HG02870 (cell line): Measurements from ENCODE around the gene PTK6.

Experiments
- ATAC-seq: cut with Tn5 transposase; IDR thresholded peaks from one replicate; pipeline ENCODE4 v1.9.1; 2021; ENCODE audit warnings: mild to moderate bottlenecking, moderate library complexity; ENCODE audit not compliant: unreplicated experiment

Gene PTK6

DNA sequence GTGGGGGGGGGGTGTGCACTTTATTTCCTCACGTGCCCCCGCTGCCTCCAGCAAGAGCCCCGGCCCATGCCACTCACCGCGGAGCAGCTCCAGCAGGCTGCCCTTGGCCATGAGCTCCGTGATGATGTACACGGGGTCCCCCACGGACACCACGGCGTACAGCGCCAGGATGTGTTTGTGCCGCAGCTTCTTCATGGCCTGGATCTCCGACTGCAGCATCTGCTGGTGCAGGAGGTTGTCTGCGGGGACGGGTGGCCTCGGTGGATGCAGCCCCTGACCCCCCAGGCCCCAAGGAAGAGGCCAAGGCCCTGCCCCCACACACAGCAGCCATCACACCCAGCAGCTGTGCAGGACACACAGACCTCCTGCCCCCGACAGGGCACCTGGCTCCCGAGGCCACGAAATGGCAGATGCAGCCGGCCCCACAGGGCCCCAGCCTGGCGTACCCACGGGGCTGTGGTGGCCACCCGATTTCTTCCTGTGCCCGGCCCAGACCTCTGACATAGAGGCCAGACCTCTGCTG is 4.7 kb downstream of the PTK6 start:
- no peak for ATAC-seq

DNA sequence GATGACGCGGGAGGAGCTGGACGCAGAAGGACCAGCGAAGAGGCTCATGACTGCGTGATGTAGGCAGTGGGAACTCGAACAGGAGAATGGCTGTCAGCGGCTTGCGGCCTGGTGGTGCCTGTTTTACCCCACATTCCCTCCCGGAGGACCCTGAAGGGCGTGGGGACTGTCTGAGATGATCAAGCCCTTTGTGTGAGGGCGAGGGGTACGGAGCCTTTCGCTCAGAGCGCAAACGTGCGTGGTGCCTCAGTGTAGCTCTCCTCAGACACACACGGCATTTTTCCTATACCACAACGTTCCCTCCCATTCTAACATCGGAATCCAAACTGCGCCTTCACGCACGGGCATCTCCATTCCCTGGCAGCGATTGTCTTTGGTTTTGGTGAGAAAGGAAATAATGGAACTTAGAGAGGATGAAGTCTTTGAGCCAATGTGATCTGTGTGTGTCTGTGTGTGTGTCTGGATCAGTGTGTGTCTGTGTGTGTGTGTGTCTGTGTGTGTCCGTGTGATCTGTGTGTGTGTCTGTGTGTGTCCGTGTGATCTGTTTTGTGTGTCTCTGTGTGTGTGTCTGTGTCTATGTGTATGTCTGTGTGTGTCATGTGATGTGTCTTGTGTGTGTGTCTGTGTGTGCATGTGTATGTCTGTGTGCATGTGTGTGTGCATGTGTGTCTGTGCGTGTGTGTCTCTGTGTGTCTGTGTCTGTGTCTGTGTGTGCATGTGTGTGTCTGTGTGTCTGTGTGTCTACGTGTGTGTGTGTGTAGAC is 5.3 kb downstream of the PTK6 start:
- no peak for ATAC-seq

DNA sequence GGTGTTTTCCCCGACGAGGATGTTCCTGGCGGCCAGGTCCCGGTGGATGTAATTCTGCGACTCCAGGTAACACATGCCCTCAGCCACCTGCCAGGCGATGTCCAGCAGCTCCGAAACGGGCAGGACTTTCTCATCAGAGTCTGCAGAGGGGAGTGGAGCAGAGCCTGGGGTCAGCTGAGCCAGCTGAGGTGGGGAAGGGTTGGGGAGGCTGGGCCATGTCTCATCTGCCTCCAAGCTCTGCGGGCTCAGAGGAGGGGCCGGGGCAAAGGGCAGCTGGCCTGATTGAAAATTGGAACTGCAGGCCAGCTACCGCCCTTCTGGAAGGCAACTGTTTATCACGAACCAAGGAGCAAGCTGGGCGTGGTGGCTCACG is 6.4 kb downstream of the PTK6 start:
- no peak for ATAC-seq

DNA sequence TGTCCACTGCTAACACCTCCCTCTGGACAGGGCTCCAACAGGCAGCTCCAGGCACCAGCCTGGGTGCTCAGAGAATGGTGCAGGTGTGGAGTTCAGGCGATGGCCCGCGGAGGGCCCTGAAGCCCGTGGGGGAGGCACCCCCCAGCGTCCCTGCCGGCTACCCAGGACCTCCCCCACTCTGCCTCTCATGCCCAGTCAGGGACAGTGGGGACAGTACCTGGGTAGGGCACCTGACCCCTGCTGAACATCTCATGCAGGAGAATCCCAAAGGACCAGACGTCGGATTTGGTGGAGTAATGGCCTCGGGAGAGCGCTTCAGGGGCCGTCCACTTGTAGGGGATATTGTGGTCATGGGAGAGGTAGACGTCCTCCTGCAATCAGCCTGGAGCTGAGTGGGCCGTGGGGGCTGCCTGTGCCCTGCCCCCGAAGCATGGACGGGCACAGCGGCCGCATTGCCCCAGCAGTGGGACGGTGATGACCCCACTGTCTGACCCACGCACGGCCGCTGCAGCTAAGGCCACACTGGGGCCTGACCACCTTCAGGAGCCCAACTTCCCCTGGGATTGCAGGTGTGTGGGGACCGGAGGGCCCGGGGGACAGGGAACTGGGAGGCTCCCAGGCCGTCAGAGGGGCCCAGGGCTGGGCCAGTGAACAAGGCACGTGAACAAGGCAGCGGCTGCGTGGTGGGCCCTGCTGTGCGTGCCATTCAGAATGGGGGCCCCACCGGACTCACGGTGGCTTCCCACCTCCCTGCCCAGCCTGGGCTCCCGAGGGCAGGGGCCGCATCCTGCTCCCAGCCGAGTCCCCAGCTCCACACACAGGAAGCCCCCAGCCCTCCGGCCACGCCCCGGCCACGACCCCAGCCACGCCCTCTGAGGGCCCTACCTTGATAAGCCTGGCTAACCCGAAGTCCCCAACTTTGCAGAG is 7.1 kb downstream of the PTK6 start:
- ATAC-seq = no peak

DNA sequence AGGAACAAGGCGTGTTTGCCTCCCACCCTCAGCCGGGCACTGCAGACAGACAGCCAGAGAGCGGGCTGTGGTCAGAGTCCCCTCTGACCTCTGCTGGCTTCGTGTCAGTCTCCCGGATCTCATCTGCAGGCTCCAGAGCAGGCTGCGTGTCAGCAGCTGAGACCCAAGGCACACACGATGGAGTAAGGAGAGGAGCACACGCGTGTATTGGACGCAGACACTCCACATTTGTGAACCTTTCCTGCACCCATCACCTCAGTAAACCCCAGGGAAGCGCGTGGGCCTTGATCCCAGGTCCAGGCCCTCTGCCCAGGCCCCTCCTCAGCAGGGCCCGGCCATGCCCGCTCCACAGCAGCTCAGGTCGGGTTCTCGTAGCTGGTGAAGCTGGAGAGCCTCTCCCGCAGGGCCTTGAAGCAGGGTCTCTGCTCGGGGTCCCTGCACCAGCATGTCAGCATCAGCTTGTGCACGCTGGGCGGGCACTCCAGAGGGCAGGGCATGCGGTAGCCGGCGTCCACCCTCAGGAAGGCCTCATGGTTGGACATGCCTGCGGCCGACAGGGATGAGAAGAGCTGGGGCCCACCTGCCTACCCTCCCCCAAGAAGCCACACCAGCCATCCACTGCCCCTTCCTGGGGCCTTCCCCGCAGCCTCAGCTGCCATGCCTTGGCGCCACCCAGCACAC is 7.9 kb downstream of the PTK6 start:
- ATAC-seq = no peak

DNA sequence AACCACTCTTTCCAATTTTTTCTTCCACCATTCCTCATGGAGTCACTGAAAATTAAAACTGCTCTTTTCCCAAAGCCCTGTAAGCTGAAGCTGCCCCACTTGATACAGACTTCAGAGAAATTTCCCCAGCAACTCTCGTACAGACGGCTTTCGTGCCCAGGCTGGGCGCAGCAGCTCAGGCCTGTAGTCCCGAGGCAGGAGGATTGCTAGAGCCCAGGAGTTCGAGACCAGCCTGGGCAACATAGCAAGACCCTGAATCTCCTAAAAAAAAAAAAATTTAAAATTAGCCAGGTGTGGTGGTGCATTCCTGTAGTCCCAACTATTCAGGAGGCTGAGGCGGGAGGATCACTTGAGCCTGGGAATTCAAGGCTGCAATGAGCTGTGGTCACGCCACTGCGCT is 10.0 kb downstream of the PTK6 start:
- ATAC-seq = no peak

DNA sequence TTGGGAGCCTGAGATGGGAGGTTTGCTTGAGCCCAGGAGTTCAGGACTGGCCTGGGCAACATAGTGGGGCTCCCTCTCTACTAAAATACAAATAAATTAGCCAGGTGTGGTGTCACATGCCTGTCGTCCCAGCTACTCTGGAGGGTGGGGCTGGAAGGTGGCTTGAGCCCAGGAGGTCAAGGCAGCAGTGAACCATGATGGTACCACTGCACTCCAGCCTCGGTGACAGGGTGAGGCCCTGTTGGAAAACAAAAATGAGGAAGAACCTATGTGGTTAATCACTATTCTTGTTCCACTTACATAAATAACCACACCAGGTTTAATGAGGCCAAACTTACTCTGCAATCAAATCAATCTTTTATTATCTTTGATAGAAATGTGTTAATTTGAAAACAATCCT is 11.2 kb downstream of the PTK6 start:
- ATAC-seq = no peak

DNA sequence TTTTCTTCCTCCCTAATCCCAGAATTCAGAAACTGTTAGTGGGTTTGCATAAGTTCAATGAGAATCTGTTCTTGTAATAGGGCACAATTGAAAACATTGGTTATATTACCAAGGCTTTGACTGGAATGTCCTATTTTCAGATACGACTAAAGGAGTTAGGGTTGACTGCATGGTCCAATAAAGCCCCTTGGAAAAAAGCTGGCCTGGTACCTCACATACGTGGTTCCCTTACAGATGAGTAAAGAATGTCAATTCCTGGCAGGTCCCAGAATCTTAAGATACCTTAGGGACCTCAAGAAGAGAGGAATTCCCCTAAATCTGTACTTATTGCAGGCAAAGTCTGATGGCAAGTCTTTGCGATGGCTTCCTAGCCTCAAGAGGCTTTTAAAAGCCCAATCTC is 12.0 kb downstream of the PTK6 start:
- ATAC-seq = no peak

DNA sequence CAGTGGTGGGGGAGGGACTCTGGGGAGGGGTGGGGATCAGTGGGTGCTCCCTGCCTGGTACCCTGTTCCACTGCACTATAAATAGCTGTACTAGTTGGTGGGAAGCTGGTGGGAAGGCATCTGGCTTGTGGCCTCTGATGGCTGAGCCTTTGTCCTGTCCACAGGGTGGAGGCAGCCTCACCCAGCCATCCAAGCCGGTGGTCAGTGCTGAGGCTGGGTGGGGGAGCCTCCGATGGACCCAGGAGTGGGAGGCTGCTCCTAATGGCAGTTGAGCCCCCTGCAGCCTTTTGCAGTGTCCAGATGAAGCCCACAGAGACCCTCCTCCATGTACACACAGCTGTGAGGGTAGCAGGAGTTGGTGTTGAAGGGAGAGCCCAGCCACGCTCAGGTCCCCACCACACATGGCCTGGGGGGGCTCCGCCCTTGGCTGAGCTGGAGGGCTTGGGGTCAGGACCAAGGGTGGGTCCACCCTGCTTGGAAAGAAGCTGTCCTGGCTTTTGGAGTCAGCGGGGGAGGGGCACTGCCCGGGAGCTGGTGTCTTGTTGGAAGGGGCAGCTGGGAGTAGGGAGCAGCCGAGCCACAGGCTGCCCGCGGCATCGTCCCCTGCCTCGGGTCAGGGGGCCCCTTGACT is 14.1 kb downstream of the PTK6 start:
- ATAC-seq = no peak

DNA sequence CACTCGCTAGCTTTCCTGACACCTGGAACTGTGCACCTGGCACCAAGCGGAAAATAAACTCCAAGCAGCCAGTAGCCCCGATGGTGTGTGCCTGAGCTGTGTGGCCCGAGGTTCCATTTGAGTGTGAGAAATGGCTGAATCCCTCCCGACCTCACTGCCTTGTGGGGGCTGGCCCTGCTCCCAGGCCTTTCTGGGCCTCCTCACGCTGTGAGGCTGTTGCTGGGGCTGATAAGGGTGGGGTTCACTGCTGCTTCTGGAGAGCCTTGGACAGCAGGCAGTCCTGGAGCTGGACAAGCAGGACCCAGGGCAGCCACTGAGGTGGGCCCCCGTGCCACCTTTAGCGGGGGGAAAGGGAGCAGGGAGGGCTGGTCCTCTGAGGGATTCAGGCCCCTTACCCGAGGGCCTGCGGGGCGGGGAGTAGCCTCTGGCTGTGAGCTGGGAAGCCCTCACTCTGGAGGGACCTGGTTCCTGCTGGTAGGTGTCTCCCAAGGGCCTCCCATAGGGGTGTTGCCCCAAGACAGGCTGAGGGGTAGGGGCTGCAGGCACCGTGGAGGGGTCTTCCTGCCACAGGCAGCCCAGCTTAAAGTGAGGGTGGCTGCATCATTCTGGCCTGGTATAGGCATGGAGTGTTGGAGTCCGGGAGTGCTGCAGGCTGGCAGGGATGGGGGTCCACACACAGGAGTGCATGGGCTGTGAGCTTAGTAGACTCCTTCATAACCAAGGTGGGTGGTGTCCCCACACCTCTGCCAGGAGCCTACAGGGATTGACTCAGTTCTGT is 14.9 kb downstream of the PTK6 start:
- no peak for ATAC-seq

DNA sequence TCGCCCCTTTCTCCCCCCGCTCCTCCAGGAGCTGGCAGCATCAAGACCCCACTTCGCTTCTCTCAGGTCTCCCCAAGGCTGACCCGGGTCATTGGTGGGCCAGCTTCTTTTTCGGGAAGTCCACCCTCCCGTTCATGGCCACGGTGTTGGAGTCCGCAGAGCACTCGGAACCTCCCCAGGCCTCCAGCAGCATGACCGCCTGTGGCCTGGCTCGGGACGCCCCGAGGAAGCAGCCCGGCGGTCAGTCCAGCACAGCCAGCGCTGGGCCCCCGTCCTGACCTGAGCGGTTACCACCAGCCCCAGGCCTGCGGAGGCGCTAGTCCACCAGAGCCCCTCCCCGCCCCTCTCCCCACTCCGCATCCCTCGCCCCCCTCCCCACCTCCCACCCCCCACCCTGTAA is 15.6 kb downstream of the PTK6 start:
- ATAC-seq = no peak

DNA sequence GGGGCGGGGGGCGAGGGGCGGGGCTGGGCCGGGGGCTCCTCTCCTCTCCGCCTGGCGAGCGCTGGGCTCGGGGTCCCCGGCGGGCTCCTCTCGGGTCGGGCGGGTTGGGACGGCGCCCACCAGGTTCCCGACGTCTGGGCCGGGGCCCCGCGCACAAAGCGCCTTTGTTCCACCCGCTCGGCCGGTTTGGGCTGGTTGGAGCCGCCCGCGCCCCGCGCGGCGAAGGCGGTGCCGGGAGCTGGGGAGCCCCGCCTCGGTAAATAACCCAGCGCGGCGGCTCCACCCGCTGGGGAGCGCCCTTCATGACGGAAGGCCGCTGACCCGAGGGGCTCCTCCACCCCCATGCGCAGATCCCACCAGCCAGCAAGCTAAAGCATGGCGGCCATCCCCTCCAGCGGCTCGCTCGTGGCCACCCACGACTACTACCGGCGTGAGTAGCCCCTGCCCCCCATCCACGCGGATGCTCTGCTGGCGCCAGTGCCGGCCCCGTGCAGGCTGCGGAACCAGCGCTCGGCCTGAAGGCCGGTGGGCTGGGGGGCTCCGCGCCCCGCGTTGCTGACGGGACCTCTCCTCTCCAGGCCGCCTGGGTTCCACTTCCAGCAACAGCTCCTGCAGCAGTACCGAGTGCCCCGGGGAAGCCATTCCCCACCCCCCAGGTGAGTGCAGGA is 16.1 kb downstream of the PTK6 start:
- ATAC-seq = peak; percentile 34

DNA sequence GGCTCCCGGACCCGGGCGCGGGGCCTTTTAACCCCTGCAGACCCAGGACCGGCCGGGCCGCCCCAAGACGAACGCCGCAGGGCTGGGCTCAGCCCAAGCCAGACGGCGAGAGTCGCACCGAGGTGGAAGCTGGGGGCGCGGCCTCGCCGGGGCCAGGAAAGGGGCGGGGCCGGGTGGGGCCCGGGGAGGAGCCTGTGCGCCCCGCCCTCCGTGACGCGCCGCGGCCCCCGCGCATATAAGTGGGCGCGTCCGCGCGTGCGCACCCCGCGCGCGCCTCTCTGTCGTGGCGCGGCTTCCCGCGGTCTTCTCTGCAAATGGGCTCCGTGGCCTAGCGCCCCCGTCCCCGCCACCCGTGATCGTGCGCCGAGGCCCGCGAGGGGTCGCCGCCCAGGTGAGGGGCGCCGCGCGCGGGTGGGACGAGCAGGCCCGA is 16.7 kb downstream of the PTK6 start, which contains the start of gene PPDPF:
Gene PPDPF, plus strand, starts transcription at position 262 of the 430 bp plus-strand sequence. CDS start 544 bp downstream, outside the sequence.
- ATAC-seq = peak; percentile 62

DNA sequence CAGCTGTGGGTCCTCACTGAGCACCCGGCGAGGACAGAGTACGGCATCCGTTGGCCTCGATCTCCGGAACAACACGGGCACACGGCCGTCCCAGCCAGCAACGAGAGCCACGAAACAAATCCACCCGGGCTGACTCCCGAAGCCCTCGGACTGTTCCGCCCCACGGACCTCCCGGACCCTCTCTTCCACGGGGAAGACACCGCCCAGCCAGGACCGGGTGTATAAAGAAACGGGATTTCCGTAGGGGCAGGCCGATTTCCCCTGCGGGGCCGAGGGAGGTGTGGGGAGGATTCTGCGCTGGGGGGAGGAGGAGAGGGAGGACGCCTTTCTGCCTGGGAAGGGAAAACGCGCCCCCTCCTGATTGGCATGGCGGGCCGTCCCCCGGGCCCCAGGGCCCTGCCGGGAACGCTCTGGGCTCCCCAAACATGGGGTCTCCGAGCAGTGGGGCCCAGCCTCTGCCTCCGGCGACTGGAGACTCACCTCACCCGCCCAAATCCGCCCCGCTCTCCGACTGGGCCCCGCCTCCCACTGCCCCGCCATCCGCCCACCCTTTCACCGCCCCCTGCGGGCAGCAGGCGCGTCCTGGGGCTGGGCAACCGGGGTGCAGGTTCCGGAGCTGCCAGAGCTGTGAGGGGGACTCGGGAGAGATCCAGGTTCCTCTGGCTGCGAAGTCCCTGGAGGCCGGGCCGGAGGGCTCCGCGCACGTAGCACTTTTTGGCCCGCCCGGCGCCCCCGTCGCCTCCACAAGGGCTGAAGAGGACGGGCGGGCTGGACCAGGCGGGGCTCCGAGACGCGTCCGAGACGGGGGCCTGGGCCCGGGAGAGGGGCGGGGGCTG is 17.3 kb downstream of the PTK6 start:
- ATAC-seq = peak; percentile 27

DNA sequence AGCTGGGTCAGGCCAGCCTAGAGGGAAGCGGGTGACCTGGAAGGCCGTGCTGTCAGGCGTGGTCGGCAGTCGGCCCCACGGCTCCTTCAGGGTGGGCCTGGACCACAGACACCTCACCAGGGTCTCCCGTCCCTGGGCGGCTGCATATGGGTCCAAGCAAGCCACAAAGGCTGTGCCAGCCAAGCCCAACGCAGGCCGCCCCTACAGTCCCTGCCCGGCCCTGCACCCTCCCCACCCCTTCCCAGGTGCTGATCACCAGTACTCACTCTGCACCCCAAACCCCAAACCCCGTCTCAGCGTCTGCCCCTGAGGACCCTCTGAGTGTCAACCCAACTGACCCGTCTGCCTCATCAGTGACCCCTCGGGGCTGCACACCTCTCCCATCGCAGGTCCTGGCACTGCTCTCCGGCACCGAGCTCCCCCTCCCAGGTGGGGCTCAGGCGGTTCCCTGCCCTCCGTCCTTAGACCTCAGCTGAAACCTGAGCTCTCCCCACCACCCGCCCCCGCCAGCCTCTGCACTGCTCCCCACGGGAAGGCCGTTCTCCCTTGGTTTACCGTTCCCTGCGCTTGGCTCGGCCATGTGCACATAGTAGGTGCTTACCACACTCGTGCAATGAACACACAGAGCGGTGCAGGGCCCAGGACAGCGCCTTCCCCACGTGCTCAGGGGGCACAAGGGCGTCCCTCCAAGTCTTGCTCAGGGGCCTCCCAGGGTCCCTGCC is 18.1 kb downstream of the PTK6 start:
- ATAC-seq = no peak

DNA sequence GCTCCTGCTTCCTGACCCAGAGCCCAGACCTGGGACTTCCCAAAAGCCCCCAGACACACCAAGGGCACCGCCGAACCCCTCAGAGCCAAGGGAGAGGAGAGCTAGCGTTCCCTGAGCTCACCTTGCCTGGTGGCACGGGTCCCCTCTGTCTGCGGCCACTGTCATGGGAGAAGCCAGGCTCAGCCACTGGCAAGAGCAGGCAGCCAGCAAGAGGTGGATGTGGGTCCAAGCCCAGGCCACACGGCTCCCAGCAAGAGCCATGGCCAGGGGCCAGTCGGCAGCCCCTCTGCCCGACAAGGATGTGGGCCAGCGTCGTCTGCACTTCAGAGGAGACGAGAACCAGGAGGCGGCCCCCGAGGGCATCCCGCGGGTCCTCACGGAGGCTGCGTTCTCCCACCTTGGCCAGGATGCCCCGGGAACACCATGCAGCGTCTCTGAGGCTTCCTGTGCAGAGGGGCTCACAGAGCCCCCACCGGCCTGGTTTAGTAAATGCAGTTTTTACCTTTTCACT is 18.8 kb downstream of the PTK6 start:
- no peak for ATAC-seq
